Measurements from ENCODE around the gene COPS8.
A peak's percentile ranks its signal among the peaks of the same experiment; 100 is the strongest.

Gene COPS8

DNA sequence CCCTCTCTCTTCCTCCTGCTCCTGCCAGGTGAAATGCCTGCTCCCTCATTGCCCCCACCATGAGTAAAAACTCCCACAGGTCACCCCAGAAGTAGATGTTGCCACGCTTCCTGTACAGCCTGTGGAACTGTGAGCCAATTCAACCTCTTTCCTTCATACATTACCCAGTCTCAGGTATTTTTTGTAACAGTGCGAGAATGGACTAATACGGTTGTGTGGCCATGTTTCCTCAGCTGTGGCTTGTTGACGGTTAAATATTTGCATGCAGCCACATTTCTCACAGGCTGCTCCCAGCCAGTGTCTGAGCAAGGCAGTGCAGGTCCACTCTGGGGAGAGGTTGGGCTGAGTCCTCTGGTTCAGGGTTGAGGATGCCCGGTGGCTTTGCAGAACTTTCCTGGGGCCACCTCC is 27.8 kb upstream of the COPS8 start:
- H3K4me3 ChIP-seq (ENCODE audit: low read depth, low read length) = peak overlapping the region; percentile 14
- DNase-seq (ENCODE audit: low read depth) = peak; percentile 74
- TF ChIP-seq, protein P1, sequence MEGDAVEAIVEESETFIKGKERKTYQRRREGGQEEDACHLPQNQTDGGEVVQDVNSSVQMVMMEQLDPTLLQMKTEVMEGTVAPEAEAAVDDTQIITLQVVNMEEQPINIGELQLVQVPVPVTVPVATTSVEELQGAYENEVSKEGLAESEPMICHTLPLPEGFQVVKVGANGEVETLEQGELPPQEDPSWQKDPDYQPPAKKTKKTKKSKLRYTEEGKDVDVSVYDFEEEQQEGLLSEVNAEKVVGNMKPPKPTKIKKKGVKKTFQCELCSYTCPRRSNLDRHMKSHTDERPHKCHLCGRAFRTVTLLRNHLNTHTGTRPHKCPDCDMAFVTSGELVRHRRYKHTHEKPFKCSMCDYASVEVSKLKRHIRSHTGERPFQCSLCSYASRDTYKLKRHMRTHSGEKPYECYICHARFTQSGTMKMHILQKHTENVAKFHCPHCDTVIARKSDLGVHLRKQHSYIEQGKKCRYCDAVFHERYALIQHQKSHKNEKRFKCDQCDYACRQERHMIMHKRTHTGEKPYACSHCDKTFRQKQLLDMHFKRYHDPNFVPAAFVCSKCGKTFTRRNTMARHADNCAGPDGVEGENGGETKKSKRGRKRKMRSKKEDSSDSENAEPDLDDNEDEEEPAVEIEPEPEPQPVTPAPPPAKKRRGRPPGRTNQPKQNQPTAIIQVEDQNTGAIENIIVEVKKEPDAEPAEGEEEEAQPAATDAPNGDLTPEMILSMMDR (IDR thresholded peaks at IDR 0.05; ENCODE audit: low read depth, low read length, missing control alignments) = no peak

DNA sequence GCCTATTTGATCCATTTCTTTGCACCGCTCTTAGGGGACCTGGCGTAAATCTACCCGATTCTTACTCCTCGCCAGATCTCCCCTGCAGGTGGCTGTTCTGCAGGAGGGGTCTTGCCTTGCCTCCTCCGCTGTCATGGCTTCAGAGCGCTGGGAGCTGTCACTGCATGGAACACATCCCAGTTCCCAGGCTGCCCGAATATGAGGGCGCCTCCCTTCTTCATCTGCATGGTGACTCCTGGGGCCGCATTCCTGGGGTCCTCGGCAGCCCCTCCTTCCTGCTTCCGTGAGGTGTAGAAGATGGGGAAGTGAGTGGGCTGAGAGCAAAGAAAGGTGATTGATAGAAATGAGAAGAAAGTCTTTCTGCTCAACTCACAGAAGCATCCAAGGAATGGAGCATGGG is 27.3 kb upstream of the COPS8 start:
- TF ChIP-seq, protein P1 (IDR thresholded peaks at IDR 0.05; ENCODE audit: low read depth, low read length, missing control alignments) = no peak
- H3K4me3 ChIP-seq (ENCODE audit: low read depth, low read length) = peak overlapping the region; percentile 14
- DNase-seq (ENCODE audit: low read depth) = no peak

- TF ChIP-seq, protein P1 (IDR thresholded peaks at IDR 0.05; ENCODE audit: low read depth, low read length, missing control alignments) = no peak
- DNase-seq (ENCODE audit: low read depth) = peak; percentile 83
- peak overlapping the region; percentile 19 for H3K4me3 ChIP-seq (ENCODE audit: low read depth, low read length)
Measured at GRCh38 chr2:237059155-237059875, 26.4 kb upstream of the COPS8 start.

DNA sequence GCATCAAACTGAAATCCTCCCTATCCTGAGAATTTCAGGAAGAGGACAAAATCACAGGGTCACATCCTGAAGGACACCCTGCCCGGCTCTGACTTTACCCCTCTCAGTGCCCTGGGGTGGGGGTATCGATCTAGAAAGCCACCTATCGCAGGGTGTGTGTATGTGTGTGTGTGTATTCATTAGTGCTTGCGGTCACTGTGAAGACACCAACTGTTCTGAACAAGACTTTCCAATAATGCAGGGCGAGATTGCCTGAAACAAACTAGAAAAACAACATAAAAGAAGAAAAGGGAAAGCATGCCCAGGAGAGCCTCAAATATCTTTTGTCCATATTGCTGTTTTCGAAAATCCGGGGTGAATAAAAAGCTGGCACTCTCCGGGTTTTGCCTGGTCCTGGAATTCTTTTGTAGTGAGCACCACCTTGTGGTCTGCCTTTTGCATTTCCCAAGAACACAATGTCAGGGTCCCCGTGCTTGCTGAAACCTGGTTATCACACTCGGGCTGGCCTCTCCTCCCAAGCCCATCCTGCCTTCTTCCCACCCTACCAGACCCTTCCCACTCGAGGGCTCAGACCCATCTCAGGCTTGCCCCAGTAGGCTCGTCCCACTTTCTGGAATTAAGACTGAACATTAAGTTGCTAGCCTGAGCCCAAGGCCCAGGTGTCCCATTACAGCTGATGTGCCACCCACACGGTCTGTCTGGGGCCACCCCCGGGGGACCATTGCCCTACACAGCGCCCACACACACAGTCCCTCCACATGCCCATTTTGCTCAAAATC is 25.0 kb upstream of the COPS8 start:
- H3K4me3 ChIP-seq (ENCODE audit: low read depth, low read length) = no peak overlapping the region
- no peak for DNase-seq (ENCODE audit: low read depth)
- TF ChIP-seq, protein P1 (IDR thresholded peaks at IDR 0.05; ENCODE audit: low read depth, low read length, missing control alignments) = peak; percentile 63

- DNase-seq (ENCODE audit: low read depth) = no peak
Measured at GRCh38 chr2:237061356-237061755, 24.3 kb upstream of the COPS8 start.

GRCh38 chr2:237062585-237062984 is 23.1 kb upstream of the COPS8 start:
- TF ChIP-seq, protein P1 (IDR thresholded peaks at IDR 0.05; ENCODE audit: low read depth, low read length, missing control alignments) = no peak
- H3K4me3 ChIP-seq (ENCODE audit: low read depth, low read length) = no peak overlapping the region
- DNase-seq (ENCODE audit: low read depth) = no peak

More at GRCh38 chr2:237061356-237061755, 24.3 kb upstream of the COPS8 start:
- TF ChIP-seq, protein P1 (IDR thresholded peaks at IDR 0.05; ENCODE audit: low read depth, low read length, missing control alignments) = no peak
- H3K4me3 ChIP-seq (ENCODE audit: low read depth, low read length) = no peak overlapping the region

Data from GM12864 (cell line).